ENCODE data around the gene ZBTB43. TPM values are rescaled to one million over a fixed set of nuclear protein-coding genes. Genes with fewer than 3 reads are reported as not detected.

Gene ZBTB43
- total RNA-seq, 1 donor from 2014 or later, result 21.8 TPM

DNA sequence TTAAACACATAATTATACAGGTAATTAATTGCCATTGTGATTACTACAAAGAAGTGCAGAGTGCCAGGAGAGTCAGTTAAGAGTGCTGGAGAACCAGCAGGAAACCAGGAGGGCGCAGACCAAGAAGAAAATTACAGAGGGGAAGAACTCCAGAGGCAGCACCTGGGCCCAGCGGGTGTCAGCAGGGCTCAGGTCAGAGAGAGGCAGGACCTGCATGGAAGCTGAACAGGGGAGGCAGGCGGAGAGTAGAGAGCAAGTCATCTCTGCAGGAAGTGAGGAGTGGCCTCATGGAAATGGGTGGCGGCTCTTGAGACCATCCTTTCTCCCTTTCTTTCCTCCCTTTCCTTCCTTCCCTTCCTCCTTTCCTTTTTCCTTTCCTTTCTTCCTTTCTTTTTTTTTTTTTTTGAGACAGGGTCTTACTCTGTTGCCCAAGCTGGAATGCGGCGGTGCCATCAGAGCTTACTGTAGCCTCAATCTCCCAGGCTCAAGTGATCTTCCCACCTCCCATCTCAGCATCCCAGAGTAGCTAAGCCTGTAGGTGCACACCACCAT, 51.6 kb downstream of the ZBTB43 start:
- no peaks in the 10 kb centered on the region for H3K9me3 Mint-ChIP-seq (ENCODE audit: low read depth)
- H3K27me3 Mint-ChIP-seq, result peaks cover 44% of the 10 kb centered on the region
- H3K4me3 Mint-ChIP-seq (ENCODE audit: low read depth), result no peak overlapping the region
- no peak overlapping the region for H3K27ac Mint-ChIP-seq
- H3K4me1 Mint-ChIP-seq (ENCODE audit: low read depth), result peaks cover 3% of the 10 kb centered on the region
- DNase-seq (ENCODE audit: low spot score, unreplicated experiment), result no peak
- H3K36me3 Mint-ChIP-seq (ENCODE audit: insufficient read depth), result no peaks in the 10 kb centered on the region
- TF ChIP-seq, protein P1, sequence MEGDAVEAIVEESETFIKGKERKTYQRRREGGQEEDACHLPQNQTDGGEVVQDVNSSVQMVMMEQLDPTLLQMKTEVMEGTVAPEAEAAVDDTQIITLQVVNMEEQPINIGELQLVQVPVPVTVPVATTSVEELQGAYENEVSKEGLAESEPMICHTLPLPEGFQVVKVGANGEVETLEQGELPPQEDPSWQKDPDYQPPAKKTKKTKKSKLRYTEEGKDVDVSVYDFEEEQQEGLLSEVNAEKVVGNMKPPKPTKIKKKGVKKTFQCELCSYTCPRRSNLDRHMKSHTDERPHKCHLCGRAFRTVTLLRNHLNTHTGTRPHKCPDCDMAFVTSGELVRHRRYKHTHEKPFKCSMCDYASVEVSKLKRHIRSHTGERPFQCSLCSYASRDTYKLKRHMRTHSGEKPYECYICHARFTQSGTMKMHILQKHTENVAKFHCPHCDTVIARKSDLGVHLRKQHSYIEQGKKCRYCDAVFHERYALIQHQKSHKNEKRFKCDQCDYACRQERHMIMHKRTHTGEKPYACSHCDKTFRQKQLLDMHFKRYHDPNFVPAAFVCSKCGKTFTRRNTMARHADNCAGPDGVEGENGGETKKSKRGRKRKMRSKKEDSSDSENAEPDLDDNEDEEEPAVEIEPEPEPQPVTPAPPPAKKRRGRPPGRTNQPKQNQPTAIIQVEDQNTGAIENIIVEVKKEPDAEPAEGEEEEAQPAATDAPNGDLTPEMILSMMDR (IDR thresholded peaks at IDR 0.05; ENCODE audit: unreplicated experiment), result no peak

DNA sequence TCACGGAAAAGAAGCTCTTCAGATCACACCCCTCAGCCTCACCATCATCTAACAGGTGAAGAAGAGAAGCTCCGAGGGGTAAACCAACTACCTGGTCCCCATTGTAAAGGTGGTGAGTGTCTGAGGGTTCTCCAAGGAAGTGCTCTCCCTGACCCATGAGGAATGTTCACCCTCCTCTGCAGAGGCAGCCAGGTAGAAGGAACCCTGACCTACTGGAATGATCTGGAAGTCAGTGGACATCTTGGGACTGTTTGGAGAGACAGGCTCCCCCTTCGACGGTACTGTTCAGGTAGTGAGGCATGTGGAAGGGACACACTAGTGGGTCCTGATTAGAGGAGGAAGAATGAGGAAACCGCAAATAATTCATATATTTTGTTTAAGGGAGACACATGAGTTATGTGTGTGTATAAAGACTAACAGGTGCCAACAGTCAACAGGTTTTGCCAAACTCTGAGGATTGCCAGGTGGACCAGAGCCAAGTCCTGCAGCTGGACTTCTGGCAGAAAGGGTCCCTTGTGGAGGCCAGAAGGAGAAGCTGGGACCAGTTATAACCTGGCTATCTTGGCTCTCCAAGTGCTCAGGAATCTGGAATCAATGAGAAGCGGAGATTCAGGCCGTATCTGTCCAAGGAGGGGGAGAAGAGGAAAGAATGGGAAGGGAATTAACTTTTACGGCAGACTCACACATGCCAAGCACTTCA, 52.6 kb downstream of the ZBTB43 start:
- Mint-ChIP-seq H3K27ac (no peak overlapping the region), H3K4me3 (ENCODE audit: low read depth) (peak overlapping the region; percentile 17), H3K36me3 (ENCODE audit: insufficient read depth) (no peaks in the 10 kb centered on the region), H3K4me1 (ENCODE audit: low read depth) (peaks cover 13% of the 10 kb centered on the region), H3K9me3 (ENCODE audit: low read depth) (no peaks in the 10 kb centered on the region), H3K27me3 (peaks cover 38% of the 10 kb centered on the region)
- TF ChIP-seq, protein P1 (IDR thresholded peaks at IDR 0.05; ENCODE audit: unreplicated experiment), result no peak
- DNase-seq (ENCODE audit: low spot score, unreplicated experiment), result no peak

DNA sequence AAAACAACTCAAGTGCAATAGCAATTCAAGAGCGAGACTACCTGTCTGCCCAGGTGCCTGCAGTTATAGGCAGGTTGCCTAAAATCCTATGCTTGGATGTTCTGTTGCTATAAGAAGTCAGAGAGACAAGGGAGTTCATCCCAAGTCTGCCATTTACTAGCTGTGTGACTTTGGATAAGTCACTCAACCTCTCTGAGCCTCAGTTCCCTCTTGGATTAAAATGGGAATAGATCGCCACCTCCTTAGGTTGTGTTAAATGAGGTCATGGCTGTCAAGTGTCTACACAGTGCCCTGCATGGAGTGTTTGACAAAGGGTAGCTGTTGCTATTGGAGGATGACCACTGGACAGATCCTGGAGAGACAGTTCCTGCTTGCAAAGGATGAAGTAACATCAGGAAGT, 54.3 kb downstream of the ZBTB43 start:
- Mint-ChIP-seq H3K27me3 (peaks cover 30% of the 10 kb centered on the region), H3K4me3 (ENCODE audit: low read depth) (peak overlapping the region; percentile 75), H3K9me3 (ENCODE audit: low read depth) (no peaks in the 10 kb centered on the region), H3K27ac (no peak overlapping the region), H3K36me3 (ENCODE audit: insufficient read depth) (no peaks in the 10 kb centered on the region), H3K4me1 (ENCODE audit: low read depth) (peaks cover 20% of the 10 kb centered on the region)
- DNase-seq (ENCODE audit: low spot score, unreplicated experiment), result no peak
- TF ChIP-seq, protein P1 (IDR thresholded peaks at IDR 0.05; ENCODE audit: unreplicated experiment), result no peak

DNA sequence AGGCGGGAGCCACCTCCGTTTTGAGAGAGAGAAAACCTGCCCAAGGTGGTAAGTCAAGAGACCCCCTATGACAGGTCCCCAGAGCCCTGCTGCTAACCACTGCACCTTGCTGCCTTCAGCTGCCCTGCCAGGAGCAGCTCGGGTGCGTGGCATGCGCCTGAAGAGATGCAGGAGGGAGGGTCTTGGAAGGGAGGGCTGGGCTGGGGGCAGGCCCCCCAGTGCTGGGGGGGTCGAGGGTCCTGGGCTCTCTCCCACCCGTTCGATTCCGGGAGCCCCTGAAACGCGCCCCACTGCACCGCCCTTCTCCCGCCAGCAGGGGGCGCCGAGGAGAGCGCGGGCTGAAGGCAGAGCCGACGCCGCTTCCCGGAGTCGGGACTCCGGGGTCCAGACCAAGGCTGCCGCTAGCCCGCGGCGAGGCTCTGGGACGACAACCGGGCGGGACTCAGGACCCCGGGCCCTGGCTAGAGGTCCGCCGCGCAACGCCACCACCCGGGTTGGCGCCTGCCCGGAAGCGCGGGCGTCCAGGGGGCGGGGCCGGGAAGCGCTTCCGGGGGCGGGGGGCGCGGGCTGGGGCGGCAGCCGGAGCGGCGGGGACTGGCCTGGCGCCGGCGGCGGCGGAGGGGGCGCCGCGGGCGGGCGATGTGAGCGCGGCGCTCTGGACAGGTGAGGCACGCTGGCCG, 55.4 kb downstream of the ZBTB43 start, which contains the start of gene ZBTB34:
Gene ZBTB34, plus strand, starts transcription at position 563 of the 680 bp plus-strand sequence. CDS start 18,761 bp downstream, outside the sequence.
- H3K27me3 Mint-ChIP-seq, result peaks cover 24% of the 10 kb centered on the region
- H3K36me3 Mint-ChIP-seq (ENCODE audit: insufficient read depth), result peaks cover 3% of the 10 kb centered on the region
- H3K27ac Mint-ChIP-seq, result peak within 1 kb of the TSS; percentile 80
- DNase-seq (ENCODE audit: low spot score, unreplicated experiment), result peak; percentile 91
- H3K4me3 Mint-ChIP-seq (ENCODE audit: low read depth), result peak within 1 kb of the TSS; percentile 79
- no peaks in the 10 kb centered on the region for H3K9me3 Mint-ChIP-seq (ENCODE audit: low read depth)
- TF ChIP-seq, protein P1 (IDR thresholded peaks at IDR 0.05; ENCODE audit: unreplicated experiment), result peak; percentile 100
- peaks cover 20% of the 10 kb centered on the region for H3K4me1 Mint-ChIP-seq (ENCODE audit: low read depth)

DNA sequence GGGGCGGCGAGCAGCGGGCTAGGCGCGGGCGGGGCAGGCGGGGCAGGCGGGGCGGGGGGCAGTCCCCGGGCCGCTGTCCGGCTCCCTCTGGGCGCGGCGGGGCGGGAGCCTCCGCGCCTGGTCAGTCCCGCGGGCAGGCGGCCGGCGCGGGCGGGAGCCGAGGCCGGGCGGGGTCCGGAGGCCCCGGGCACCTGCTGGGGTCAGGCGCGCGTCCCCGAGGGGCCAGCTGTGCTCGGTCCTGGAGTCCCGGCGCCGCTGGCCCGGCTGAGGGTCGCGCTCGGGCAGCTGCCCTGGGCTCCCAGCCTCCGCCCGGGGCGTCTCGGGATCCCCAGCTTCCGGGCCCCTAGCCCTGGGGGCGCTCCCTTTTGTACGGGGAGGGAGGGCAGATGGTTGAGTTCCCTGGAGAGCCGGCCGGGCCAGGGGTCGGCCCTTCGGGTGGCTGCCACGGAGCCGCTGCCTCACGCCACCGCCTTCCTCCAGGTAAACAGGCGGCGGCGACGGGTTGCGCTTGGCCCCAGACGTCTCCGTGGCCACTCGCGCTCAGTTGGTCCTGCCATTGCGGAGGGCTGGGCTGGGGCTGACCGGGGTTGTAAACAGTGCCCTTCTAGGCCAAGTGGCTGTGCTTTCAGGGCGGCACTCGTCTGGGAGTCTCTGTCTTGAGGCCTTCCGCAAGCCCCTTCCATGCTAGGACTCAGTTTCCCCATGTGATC, 56.1 kb downstream of the ZBTB43 start:
- Mint-ChIP-seq H3K4me1 (ENCODE audit: low read depth) (peaks cover 20% of the 10 kb centered on the region), H3K9me3 (ENCODE audit: low read depth) (no peaks in the 10 kb centered on the region), H3K4me3 (ENCODE audit: low read depth) (peak overlapping the region; percentile 79), H3K27me3 (peaks cover 21% of the 10 kb centered on the region), H3K36me3 (ENCODE audit: insufficient read depth) (peaks cover 3% of the 10 kb centered on the region), H3K27ac (peak overlapping the region; percentile 80)
- peak; percentile 44 for DNase-seq (ENCODE audit: low spot score, unreplicated experiment)
- TF ChIP-seq, protein P1 (IDR thresholded peaks at IDR 0.05; ENCODE audit: unreplicated experiment), result no peak

All from progenitor cell of endocrine pancreas (in vitro differentiated cells).